Coronary artery (tissue), 2 donors: ENCODE data around the gene MYH3.

ENCODE experiments used
- DNase-seq: peaks from one replicate; pipeline ENCODE4 v3.0.0-alpha.2; 2017; ENCODE audit warnings: low spot score
- H3K27ac ChIP-seq, 2 donors: fragments of 200-600 bp; sonication (generic); one replicate each; pipeline ENCODE4 v1.5.1; 2016 to 2019
- H3K4me3 ChIP-seq: fragments of 200-600 bp; sonication (generic); 2 replicates; pipeline ENCODE4 v1.5.1; 2016; ENCODE audit warnings: mild to moderate bottlenecking, moderate library complexity
- TF ChIP-seq, protein P1 (sequence below): fragments of 200-600 bp; sonication (generic); IDR thresholded peaks from one replicate; pipeline ENCODE4 v1.5.1; 2019; ENCODE audit warnings: antibody characterized with exemption

MYH3 gene

DNA sequence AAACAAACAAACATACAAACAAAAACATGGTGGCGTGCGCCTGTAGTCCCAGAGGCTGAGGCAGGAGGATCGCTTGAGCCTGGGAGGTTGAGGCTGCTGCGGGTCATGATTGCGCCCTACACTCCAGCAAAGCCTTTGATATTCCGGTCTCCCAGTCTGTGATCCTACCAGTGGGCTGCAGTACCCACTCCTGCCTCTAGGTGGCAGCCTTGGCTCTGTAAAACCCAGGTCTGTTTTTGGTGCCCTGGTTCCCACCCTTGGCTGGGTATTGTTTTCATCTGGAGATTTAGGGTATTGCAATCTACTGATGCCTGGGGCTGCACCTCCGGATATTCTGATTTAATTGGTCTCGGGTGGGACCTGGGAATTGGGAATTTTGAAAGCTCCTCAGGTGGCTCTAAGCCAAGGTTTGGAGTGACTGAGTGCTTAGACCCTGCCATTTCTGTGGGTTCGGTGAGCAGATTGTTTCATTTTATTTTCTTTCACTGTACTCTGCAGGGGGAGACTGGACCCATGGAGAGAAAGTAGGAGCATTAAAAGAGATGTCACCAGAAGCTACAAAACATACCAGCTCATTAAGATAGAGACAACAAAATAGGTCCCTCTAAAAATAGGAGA lies 40.5 kb downstream of the MYH3 start:
- Histone ChIP-seq H3K27ac (no peak overlapping the region), H3K4me3 (no peak overlapping the region)
- TF ChIP-seq, protein P1, sequence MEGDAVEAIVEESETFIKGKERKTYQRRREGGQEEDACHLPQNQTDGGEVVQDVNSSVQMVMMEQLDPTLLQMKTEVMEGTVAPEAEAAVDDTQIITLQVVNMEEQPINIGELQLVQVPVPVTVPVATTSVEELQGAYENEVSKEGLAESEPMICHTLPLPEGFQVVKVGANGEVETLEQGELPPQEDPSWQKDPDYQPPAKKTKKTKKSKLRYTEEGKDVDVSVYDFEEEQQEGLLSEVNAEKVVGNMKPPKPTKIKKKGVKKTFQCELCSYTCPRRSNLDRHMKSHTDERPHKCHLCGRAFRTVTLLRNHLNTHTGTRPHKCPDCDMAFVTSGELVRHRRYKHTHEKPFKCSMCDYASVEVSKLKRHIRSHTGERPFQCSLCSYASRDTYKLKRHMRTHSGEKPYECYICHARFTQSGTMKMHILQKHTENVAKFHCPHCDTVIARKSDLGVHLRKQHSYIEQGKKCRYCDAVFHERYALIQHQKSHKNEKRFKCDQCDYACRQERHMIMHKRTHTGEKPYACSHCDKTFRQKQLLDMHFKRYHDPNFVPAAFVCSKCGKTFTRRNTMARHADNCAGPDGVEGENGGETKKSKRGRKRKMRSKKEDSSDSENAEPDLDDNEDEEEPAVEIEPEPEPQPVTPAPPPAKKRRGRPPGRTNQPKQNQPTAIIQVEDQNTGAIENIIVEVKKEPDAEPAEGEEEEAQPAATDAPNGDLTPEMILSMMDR, result peak; percentile 95
- DNase-seq, result no peak

- no peak overlapping the region for H3K27ac ChIP-seq
- no peak overlapping the region for H3K4me3 ChIP-seq
- no peak for DNase-seq
- TF ChIP-seq, protein P1, result peak; percentile 55
Observed at GRCh38 chr17:10614536-10615155, 42.5 kb downstream of the MYH3 start.

GRCh38 chr17:10613775-10614513 lies 43.2 kb downstream of the MYH3 start:
- no peak for DNase-seq
- Histone ChIP-seq H3K4me3 (no peak overlapping the region), H3K27ac (no peak overlapping the region)
- TF ChIP-seq, protein P1, result no peak

- no peak overlapping the region for H3K4me3 ChIP-seq
- TF ChIP-seq, protein P1, result no peak
- DNase-seq, result no peak
- H3K27ac ChIP-seq, result no peak overlapping the region
Observed at GRCh38 chr17:10612957-10613744, 44.0 kb downstream of the MYH3 start.

DNA sequence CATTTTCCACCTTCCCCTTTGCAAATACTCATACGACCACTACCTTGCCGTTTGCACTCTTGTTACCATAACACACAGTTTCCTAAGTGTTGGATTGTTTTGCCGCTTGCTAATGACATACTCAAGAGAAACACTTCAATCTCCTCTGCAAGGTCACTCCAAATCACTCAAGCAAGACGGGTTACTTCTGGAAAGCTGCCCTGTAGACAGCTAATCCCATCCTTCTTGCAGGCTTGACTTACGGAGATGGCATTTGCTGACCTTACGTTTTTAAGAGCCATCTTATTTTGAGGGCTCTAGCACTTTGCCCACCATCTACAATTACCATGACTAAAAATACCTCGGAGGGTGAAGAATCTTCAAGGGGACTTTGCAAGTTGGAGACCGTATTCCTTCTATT lies 46.2 kb downstream of the MYH3 start:
- no peak overlapping the region for H3K4me3 ChIP-seq
- DNase-seq, result no peak
- TF ChIP-seq, protein P1, result no peak
- H3K27ac ChIP-seq, result no peak overlapping the region

DNA sequence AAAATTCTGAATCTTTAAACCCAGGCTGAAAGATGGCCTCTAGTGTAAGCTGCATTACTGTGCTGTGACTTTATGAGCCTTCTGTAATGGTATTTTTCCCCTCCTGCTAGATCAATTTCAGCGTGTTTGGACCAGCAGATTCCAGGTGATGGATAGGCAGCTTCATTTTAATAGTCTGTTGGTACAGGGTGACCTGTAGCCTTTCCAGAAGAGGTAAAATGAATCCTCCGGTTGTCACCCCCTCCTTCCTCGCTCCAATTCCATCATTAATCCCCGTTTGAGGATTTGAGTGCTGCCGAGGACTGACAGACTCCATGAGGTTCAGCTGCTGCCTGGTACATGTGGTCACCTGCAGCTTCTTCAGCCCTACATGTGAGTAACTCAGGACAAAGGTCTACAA lies 48.9 kb downstream of the MYH3 start:
- TF ChIP-seq, protein P1, result no peak
- Histone ChIP-seq H3K4me3 (no peak overlapping the region), H3K27ac (no peak overlapping the region)
- no peak for DNase-seq
